HG03097 (cell line): ENCODE results near the gene HOXA13.

Experiments
- ATAC-seq: cut with Tn5 transposase; IDR thresholded peaks from one replicate; pipeline ENCODE4 v1.9.1; 2021; ENCODE audit not compliant: unreplicated experiment, low FRiP score

Gene HOXA13

GRCh38 chr7:27150568-27151340, 49.1 kb downstream of the HOXA13 start:
- no peak for ATAC-seq

- ATAC-seq = no peak
Measured at GRCh38 chr7:27149842-27150567, 49.9 kb downstream of the HOXA13 start.

GRCh38 chr7:27148756-27149641, 50.9 kb downstream of the HOXA13 start:
- no peak for ATAC-seq

- no peak for ATAC-seq
Measured at GRCh38 chr7:27148031-27148755, 51.7 kb downstream of the HOXA13 start.

- no peak for ATAC-seq
Measured at GRCh38 chr7:27147199-27148030, 52.5 kb downstream of the HOXA13 start, which contains the start of gene HOXA6. Gene HOXA6 (minus strand): TSS chr7:27147774. CDS start chr7:27147749, 25 bp downstream.

GRCh38 chr7:27146491-27147198, 53.2 kb downstream of the HOXA13 start:
- ATAC-seq = no peak

GRCh38 chr7:27145914-27146412, 53.9 kb downstream of the HOXA13 start:
- no peak for ATAC-seq

- no peak for ATAC-seq
Measured at GRCh38 chr7:27145165-27145913, 54.6 kb downstream of the HOXA13 start.

GRCh38 chr7:27144781-27145164, 55.1 kb downstream of the HOXA13 start:
- ATAC-seq = no peak
